ENCODE results near the gene MPPED2. TPM values are rescaled to one million over a fixed set of nuclear protein-coding genes. Genes with fewer than 3 reads are reported as not detected.

The MPPED2 gene
- total RNA-seq, 2 donors from 2014 or later: 1.6 to 3.1 TPM

- 56 to 59% methylated on average over 1 of the region's 1 CpG for WGBS, 2 donors
- Histone ChIP-seq H3K27ac (no peak overlapping the region), H3K36me3 (replicated peaks in 1 of 2; ENCODE audit: insufficient read depth in 1 of 2, low read depth in 2 of 2) (no peaks in the 10 kb centered on the region), H3K9me3 (no peaks in the 10 kb centered on the region), H3K4me3 (no peak overlapping the region), H3K4me1 (no peaks in the 10 kb centered on the region), H3K27me3 (no peaks in the 10 kb centered on the region)
- no peak for TF ChIP-seq POLR2A (IDR thresholded peaks at IDR 0.05)
- intact Hi-C loops (cut with DNase I): no loop called here
- ATAC-seq: no peak
- DNase-seq: no peak
Measured at GRCh38 chr11:30370164-30370563, 216.0 kb downstream of the MPPED2 start.

- Histone ChIP-seq H3K4me3 (no peak overlapping the region), H3K9me3 (no peaks in the 10 kb centered on the region), H3K36me3 (replicated peaks in 1 of 2; ENCODE audit: insufficient read depth in 1 of 2, low read depth in 2 of 2) (no peaks in the 10 kb centered on the region), H3K27ac (no peak overlapping the region), H3K4me1 (no peaks in the 10 kb centered on the region), H3K27me3 (no peaks in the 10 kb centered on the region)
- no peak for ATAC-seq
- intact Hi-C loops (cut with DNase I): no loop called here
- 76 to 77% methylated on average over 4 of the region's 4 CpGs for WGBS, 2 donors
- no peak for DNase-seq
- TF ChIP-seq CTCF (IDR thresholded peaks at IDR 0.05) (no peak), POLR2A (IDR thresholded peaks at IDR 0.05) (no peak)
Measured at GRCh38 chr11:30368394-30368793, 217.8 kb downstream of the MPPED2 start.

- intact Hi-C loops (cut with DNase I): no loop called here
- no peak for DNase-seq
- Histone ChIP-seq H3K4me1 (no peaks in the 10 kb centered on the region), H3K9me3 (no peaks in the 10 kb centered on the region), H3K27ac (no peak overlapping the region), H3K27me3 (no peaks in the 10 kb centered on the region), H3K36me3 (replicated peaks in 1 of 2; ENCODE audit: insufficient read depth in 1 of 2, low read depth in 2 of 2) (no peaks in the 10 kb centered on the region), H3K4me3 (no peak overlapping the region)
- TF ChIP-seq CTCF (IDR thresholded peaks at IDR 0.05) (no peak), POLR2A (IDR thresholded peaks at IDR 0.05) (no peak)
- no peak for ATAC-seq
- 86 to 93% methylated on average over 3 of the region's 3 CpGs for WGBS, 2 donors
Measured at GRCh38 chr11:30365793-30366517, 220.2 kb downstream of the MPPED2 start.

- ATAC-seq: no peak
- no peak overlapping the region for H3K4me3 ChIP-seq
- no peaks in the 10 kb centered on the region for H3K4me1 ChIP-seq
- no peaks in the 10 kb centered on the region for H3K27me3 ChIP-seq
- intact Hi-C loops (cut with DNase I): no loop called here
- TF ChIP-seq POLR2A (IDR thresholded peaks at IDR 0.05): no peak
- TF ChIP-seq CTCF (IDR thresholded peaks at IDR 0.05): no peak
- no peaks in the 10 kb centered on the region for H3K9me3 ChIP-seq
- WGBS, 2 donors: 48 to 56% methylated on average over 9 of the region's 9 CpGs
- no peak for DNase-seq
- H3K36me3 ChIP-seq (replicated peaks in 1 of 2; ENCODE audit: insufficient read depth in 1 of 2, low read depth in 2 of 2): no peaks in the 10 kb centered on the region
- H3K27ac ChIP-seq: no peak overlapping the region
Measured at GRCh38 chr11:30364837-30365482, 221.2 kb downstream of the MPPED2 start.

- H3K4me1 ChIP-seq: no peaks in the 10 kb centered on the region
- TF ChIP-seq CTCF (IDR thresholded peaks at IDR 0.05) (no peak), POLR2A (IDR thresholded peaks at IDR 0.05) (no peak)
- intact Hi-C loops (cut with DNase I): no loop called here
- H3K36me3 ChIP-seq (replicated peaks in 1 of 2; ENCODE audit: insufficient read depth in 1 of 2, low read depth in 2 of 2): no peaks in the 10 kb centered on the region
- ATAC-seq: no peak
- H3K4me3 ChIP-seq: no peak overlapping the region
- H3K9me3 ChIP-seq: no peaks in the 10 kb centered on the region
- no peak overlapping the region for H3K27ac ChIP-seq
- H3K27me3 ChIP-seq: no peaks in the 10 kb centered on the region
- WGBS, 2 donors: 39 to 48% methylated on average over 7 of the region's 7 CpGs
- no peak for DNase-seq
Measured at GRCh38 chr11:30364139-30364836, 221.9 kb downstream of the MPPED2 start.
